Measurements from ENCODE around the gene INAFM2.

Gene INAFM2

DNA sequence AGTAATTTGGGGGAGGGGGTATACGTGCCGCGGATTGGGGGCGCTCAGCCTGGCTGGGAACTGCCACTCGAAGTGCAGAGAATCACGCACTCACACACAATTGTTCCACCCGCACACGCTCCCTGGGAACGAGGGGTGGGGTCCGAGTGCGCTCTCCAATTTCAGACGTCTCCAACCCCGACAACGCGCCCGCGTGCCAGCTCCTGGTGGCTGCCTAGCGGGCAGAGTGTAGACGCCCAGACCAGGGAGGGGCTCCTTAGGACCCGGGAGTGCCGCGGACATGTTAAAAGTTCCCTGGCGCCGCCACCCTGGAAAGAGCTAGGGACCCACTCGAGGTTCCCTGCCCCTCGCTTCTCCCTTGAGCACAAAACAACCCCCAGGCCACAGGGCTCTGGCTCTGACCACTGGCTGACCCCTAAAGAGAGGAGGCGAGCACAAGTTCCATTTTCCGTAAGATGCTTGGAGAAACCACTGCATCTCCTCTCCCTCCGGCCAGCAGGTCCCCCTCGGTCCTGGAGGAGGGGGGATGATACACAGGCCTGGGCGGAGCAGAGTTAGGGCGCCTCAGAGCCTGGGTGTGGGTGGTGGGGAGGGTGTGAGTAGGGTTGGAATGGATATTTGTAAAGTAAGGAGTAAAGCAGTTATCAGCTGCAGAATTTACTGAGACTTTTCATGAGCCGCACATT lies 39.7 kb upstream of the INAFM2 start:
- TF ChIP-seq, protein P1, sequence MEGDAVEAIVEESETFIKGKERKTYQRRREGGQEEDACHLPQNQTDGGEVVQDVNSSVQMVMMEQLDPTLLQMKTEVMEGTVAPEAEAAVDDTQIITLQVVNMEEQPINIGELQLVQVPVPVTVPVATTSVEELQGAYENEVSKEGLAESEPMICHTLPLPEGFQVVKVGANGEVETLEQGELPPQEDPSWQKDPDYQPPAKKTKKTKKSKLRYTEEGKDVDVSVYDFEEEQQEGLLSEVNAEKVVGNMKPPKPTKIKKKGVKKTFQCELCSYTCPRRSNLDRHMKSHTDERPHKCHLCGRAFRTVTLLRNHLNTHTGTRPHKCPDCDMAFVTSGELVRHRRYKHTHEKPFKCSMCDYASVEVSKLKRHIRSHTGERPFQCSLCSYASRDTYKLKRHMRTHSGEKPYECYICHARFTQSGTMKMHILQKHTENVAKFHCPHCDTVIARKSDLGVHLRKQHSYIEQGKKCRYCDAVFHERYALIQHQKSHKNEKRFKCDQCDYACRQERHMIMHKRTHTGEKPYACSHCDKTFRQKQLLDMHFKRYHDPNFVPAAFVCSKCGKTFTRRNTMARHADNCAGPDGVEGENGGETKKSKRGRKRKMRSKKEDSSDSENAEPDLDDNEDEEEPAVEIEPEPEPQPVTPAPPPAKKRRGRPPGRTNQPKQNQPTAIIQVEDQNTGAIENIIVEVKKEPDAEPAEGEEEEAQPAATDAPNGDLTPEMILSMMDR (IDR thresholded peaks at IDR 0.05), result no peak

DNA sequence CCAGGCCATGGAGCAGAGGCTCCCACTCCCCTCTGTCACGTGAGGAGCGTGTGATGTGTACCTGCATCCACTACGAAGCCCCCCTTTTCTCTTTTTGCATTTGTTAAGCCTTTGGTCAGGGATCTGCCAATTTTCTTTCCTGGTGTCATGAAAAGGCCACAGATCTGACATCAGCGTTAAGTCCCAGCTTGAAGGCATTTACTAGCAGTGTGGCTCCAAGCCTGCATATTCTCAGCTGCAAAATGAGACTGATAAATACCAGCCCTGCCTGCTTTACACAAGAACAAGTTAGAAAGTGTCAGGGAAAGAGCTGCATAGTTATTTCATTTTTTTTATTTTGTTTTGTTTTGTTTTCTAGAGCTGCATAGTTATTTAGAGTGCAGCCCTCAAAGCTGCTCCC lies 38.3 kb upstream of the INAFM2 start:
- TF ChIP-seq, protein P1 (IDR thresholded peaks at IDR 0.05), result no peak

DNA sequence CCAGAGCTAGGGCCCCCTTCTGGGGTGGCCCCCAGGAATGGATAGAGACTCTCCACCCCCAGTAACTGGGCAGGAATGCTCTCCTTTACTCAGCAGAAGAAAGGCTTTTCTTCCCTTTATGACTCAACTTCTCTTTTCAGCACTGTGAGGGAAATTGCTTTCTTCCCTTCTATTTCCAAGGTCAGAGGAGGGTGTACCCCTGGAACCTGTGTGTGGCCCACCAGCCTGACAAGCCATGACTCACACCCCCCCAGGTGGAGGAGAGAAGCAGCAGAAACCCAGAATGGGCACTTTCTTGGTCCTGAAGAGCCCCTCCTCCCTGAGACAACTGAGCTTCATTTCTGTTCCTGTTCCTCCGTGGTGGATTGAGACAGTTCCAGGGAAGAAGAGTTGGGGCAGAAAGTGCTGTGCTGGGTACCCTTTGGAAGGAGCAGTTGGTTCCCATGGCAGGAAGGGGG lies 37.9 kb upstream of the INAFM2 start:
- TF ChIP-seq, protein P1 (IDR thresholded peaks at IDR 0.05), result no peak

DNA sequence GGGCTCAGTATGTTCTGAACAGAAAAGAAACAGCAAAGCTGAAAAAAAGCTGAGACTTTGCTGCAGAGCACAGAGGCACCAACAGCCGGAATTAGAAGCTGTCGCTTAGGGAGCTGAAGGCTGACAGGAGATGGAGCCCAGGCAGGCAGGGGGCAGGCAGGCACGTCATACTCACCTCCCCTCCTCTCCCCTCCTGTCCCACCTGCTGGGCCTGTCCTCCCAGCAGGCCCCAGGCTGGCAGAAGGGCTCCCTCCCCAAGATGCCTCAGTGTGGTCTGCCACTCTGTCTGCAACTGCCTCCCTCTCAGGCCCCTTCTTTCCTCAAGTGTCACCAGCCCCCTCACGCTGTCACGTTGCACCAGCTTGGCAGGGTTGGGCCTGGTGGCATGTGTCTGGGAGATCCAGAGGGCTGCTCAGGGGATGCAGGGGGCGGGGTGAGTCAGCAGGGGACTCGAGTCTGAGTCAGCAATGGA lies 37.4 kb upstream of the INAFM2 start:
- TF ChIP-seq, protein P1 (IDR thresholded peaks at IDR 0.05), result no peak

- TF ChIP-seq, protein P1 (IDR thresholded peaks at IDR 0.05), result no peak
These were observed 36.7 kb upstream of the INAFM2 start for GRCh38 chr15:40286794-40287193.

DNA sequence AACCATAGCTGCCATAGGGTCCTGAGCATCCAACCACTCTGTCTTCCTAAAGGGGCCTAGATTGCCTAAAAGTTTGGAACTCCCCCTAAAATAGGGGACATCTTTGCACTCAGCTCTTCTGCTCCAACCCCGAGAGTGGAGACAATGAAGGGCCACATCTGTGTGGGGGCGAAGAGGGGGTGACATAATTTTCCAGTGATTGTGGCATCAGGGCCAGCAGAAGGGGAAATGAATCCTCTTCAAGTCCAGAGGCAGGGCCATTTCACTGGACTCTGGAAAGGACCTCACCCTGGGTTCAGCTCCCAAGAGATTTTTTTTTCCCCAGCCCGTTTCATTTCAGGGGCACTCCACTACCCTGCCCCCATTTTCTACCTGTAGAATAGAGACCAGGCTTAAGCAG lies 36.0 kb upstream of the INAFM2 start:
- TF ChIP-seq, protein P1 (IDR thresholded peaks at IDR 0.05), result no peak

GRCh38 chr15:40287968-40288367 lies 35.5 kb upstream of the INAFM2 start:
- TF ChIP-seq, protein P1 (IDR thresholded peaks at IDR 0.05), result no peak
